Gastroesophageal sphincter (tissue), 4 donors: ENCODE data around the gene DICER1. TPM values are rescaled to one million over a fixed set of nuclear protein-coding genes. Genes with fewer than 3 reads are reported as not detected.
A peak's percentile ranks its signal among the peaks of the same experiment; 100 is the strongest.
"Not testable (repeated sequence)": the region's sequence is repeated elsewhere in the genome, so short reads cannot be mapped to it uniquely, and the experiment has no call there.

Experiments used
- ATAC-seq: fragments of 150-250 bp; one replicate; pipeline ENCODE4 v1.9.1; 2016; ENCODE audit warnings: mild to moderate bottlenecking, moderate library complexity
- H3K27ac ChIP-seq, 4 donors: fragments of 200-600 bp; sonication (generic) in 3 of 4; 1 replicate in 3 of 4; 2 replicates in 1 of 4; pipeline ENCODE4 v1.5.1; 2016 to 2019
- H3K27me3 ChIP-seq: fragments of 200-600 bp; sonication (generic); one replicate; pipeline ENCODE4 v1.5.1; 2019
- H3K36me3 ChIP-seq, 2 donors: fragments of 200-600 bp; sonication (generic); one replicate each; pipeline ENCODE4 v1.5.1; 2019; ENCODE audit warnings: control low read depth in 1 of 2
- H3K4me1 ChIP-seq, 3 donors: fragments of 200-600 bp; sonication (generic); 1 replicate in 2 of 3; 2 replicates in 1 of 3; pipeline ENCODE4 v1.5.1; 2016 to 2019; ENCODE audit warnings: control low read depth in 2 of 3
- H3K4me3 ChIP-seq, 2 donors: fragments of 200-600 bp; sonication (generic); one replicate each; pipeline ENCODE4 v1.5.1; 2019; ENCODE audit warnings: mild to moderate bottlenecking in 1 of 2, moderate library complexity in 1 of 2
- H3K9me3 ChIP-seq, 3 donors: fragments of 200-600 bp; sonication (generic); one replicate each; pipeline ENCODE4 v1.5.1; 2017 to 2019; ENCODE audit warnings: control low read depth in 2 of 3
- EP300 ChIP-seq: sonication (generic); formaldehyde crosslinking; IDR thresholded peaks from one replicate; pipeline ENCODE4 v1.6.1; 2017; ENCODE audit warnings: antibody characterized with exemption, mild to moderate bottlenecking
- POLR2A ChIP-seq, 2 donors: fragments of 450-650 bp; IDR thresholded peaks; one replicate each; pipeline ENCODE4 v1.6.1; 2017; ENCODE audit warnings: antibody characterized with exemption in 2 of 2, mild to moderate bottlenecking in 2 of 2, moderate library complexity in 1 of 2
- POLR2AphosphoS5 ChIP-seq: sonication (generic); formaldehyde crosslinking; IDR thresholded peaks from one replicate; pipeline ENCODE4 v1.6.1; 2017; ENCODE audit warnings: antibody characterized with exemption
- WGBS, 2 donors: methylation state at CpG; one replicate each; pipeline ENCODE4 v1.1.5; 2018; ENCODE audit warnings: low coverage in 1 of 2; 5-methylcytosine and 5-hydroxymethylcytosine counted together
- total RNA-seq, 4 donors: library from RNA; depleted of rRNA; stranded (reverse); fragments of >200 nt; gene quantifications; one replicate each; pipeline ENCODE4 v1.1.0, GENCODE V29; 2016
- TF ChIP-seq, protein P1 (sequence below), 4 experiments: fragments of 200-600 bp in 2 of 4; fragments of 450-650 bp in 2 of 4; sonication (generic) in 1 of 4; IDR thresholded peaks; one replicate each; pipeline ENCODE4 v1.5.1; 2017 to 2019; ENCODE audit warnings: antibody characterized with exemption in 4 of 4, mild to moderate bottlenecking in 2 of 4, moderate library complexity in 2 of 4

The DICER1 gene
- total RNA-seq, 4 donors from 2014 or later: 57.5 to 74.9 (median 68.6) TPM

DNA sequence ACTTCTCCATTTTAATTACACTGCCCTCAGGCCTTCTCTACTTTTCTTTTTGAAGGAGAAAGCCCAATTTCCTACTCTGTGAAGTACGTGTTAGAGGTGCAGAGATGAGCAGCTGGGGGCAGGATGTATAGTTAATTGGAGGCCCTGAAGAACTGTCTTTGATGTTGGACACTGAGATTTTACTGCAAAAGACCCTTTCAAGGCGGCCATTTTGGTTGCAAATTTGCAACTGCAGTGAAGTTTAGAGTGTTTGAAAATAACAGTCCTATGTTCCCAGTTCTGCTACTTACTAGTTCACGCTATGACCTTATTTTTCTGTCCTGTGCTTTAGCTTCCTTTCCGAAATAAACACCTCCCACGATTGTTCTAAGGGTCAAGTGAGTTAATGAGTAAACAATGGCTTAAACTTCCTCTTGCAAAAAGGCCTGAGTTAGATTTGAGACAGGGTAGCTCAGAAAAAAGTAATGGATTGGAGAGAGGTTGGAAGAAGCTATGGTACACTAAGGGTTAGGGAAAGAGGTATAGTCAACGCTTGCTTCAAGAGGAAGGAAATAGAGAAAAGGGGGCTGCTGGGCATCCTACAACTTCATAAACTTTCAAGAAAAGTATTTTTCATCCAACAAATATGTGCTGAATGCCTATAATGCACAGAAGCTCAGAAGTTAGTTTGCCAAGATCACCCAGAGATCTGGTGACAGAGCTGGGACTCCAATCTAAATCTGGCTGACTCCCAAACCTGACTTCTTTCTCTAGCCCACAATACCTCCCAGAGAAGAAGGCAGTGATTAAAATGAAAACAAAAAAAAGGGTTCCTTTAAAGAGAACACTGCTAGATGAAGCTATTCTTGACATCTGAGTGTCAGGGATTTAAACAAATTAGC, 26.4 kb upstream of the DICER1 start:
- Histone ChIP-seq H3K4me3 (no peak overlapping the region), H3K27me3 (no peaks in the 10 kb centered on the region), H3K27ac (peak overlapping the region; percentile 10 to 67 (median 66)), H3K36me3 (peaks cover 0 to 17% of the 10 kb centered on the region in 2 donors), H3K4me1 (peaks cover 0 to 30% (median 18%) of the 10 kb centered on the region in 3 donors), H3K9me3 (no peaks in the 10 kb centered on the region)
- WGBS, 2 donors: 53 to 67% methylated on average over 5 to 6 of the region's 6 CpGs
- ATAC-seq: no peak
- no peak for TF ChIP-seq POLR2AphosphoS5
- TF ChIP-seq, protein P1, sequence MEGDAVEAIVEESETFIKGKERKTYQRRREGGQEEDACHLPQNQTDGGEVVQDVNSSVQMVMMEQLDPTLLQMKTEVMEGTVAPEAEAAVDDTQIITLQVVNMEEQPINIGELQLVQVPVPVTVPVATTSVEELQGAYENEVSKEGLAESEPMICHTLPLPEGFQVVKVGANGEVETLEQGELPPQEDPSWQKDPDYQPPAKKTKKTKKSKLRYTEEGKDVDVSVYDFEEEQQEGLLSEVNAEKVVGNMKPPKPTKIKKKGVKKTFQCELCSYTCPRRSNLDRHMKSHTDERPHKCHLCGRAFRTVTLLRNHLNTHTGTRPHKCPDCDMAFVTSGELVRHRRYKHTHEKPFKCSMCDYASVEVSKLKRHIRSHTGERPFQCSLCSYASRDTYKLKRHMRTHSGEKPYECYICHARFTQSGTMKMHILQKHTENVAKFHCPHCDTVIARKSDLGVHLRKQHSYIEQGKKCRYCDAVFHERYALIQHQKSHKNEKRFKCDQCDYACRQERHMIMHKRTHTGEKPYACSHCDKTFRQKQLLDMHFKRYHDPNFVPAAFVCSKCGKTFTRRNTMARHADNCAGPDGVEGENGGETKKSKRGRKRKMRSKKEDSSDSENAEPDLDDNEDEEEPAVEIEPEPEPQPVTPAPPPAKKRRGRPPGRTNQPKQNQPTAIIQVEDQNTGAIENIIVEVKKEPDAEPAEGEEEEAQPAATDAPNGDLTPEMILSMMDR (IDR thresholded peaks at IDR 0.05): no peak
- TF ChIP-seq POLR2A (IDR thresholded peaks at IDR 0.05): no peak
- TF ChIP-seq EP300: no peak

DNA sequence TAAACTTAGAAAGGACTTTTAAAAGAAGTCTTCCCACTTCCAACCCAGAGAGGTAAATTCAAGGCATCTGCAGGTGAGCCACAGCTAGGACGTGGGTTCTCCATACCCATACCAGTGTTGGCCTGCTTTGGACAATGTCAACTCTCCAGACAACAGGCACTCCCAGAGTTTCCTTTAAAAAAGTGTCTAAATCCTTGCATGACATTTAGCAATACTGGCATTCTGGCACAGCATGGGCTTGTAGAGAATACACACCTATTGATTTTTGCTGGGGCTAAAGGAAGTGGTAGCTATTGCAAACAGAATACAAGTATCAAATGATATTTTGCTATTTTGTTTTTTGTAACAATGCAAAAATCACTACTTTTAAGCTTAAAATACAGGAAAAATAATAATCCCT, 25.8 kb upstream of the DICER1 start:
- TF ChIP-seq, protein P1 (IDR thresholded peaks at IDR 0.05): no peak
- TF ChIP-seq EP300 (no peak), POLR2A (IDR thresholded peaks at IDR 0.05) (no peak), POLR2AphosphoS5 (no peak)
- Histone ChIP-seq H3K27me3 (no peaks in the 10 kb centered on the region), H3K36me3 (peaks cover 0 to 17% of the 10 kb centered on the region in 2 donors), H3K27ac (peak overlapping the region in 3 of 4 donors; percentile 14 to 67 (median 65)), H3K9me3 (no peaks in the 10 kb centered on the region), H3K4me1 (peaks cover 0 to 30% (median 18%) of the 10 kb centered on the region in 3 donors), H3K4me3 (no peak overlapping the region)
- ATAC-seq: no peak
- WGBS, 2 donors: no CpG with 5 or more reads among the region's 1 CpG

DNA sequence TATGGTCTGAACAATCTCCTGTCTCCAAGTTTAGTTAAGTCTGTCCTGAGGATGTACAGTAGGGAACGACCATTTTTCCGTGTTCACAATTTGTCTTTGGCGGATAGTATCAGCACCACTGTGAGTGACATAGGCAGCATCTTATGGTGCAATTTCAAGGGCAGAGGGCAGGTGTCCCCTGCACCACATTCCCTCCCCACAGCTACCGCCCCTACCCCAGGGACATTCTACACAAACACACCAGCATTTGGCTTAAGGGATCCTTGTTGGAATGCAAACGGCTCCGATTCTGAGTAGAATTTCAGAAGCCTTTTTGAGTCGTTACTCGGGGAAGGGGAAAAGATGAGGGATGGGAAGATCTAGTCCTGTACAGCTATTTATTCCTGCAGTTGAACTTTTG, 25.1 kb upstream of the DICER1 start:
- no peaks in the 10 kb centered on the region for H3K27me3 ChIP-seq
- H3K9me3 ChIP-seq: no peaks in the 10 kb centered on the region
- TF ChIP-seq EP300 (no peak), POLR2AphosphoS5 (no peak), POLR2A (IDR thresholded peaks at IDR 0.05) (no peak)
- TF ChIP-seq, protein P1 (IDR thresholded peaks at IDR 0.05): no peak
- H3K4me3 ChIP-seq: no peak overlapping the region
- H3K36me3 ChIP-seq: peaks cover 0 to 17% of the 10 kb centered on the region in 2 donors
- H3K4me1 ChIP-seq: peaks cover 0 to 30% (median 18%) of the 10 kb centered on the region in 3 donors
- no peak for ATAC-seq
- 58 to 71% methylated on average over 7 to 8 of the region's 8 CpGs for WGBS, 2 donors
- H3K27ac ChIP-seq: peak overlapping the region in 2 of 4 donors; percentile 0 to 12

DNA sequence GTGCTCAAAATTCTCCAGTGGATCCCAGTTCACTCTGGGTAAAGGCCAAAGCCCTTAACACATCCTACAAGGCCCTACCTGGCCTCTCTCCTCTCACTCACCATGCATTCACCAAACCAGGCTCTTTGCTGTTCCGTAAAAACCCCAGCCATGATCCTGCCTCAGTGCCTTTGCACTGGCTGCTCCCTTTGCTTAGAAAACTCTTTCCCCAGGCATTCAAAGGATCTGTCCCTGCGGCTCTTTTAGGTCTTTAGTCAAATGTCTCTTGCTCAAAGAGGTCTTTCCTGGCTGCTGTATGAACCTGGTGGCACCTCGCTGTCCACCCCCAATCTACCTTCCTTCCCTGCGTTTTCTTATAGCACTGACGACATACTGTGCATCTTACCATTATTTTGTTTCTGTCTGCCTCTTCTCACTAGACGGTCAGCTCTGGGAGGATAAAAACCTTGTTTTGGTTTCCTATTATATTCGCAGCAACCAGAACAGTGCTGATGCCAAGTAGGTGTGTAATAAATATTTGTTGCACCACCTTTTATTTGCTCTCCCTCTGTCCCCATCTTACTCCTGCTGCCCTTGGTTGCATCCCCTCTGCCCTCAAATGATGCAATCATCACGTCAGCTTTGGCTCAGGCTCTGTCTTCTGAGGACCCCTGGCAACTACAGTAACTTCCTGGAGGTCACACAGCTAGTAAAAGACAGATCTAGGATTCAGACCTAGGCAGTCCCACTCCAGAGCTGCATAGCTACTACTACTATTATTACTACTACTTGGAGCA, 23.8 kb upstream of the DICER1 start:
- peaks cover 0 to 28% (median 18%) of the 10 kb centered on the region in 3 donors for H3K4me1 ChIP-seq
- no peak overlapping the region for H3K27ac ChIP-seq
- H3K36me3 ChIP-seq: peaks cover 0 to 17% of the 10 kb centered on the region in 2 donors
- H3K9me3 ChIP-seq: no peaks in the 10 kb centered on the region
- 83 to 90% methylated on average over 7 to 8 of the region's 8 CpGs for WGBS, 2 donors
- no peaks in the 10 kb centered on the region for H3K27me3 ChIP-seq
- TF ChIP-seq, protein P1 (IDR thresholded peaks at IDR 0.05): no peak
- TF ChIP-seq POLR2A (IDR thresholded peaks at IDR 0.05): no peak
- no peak for TF ChIP-seq POLR2AphosphoS5
- TF ChIP-seq EP300: no peak
- H3K4me3 ChIP-seq: no peak overlapping the region
- ATAC-seq: no peak

DNA sequence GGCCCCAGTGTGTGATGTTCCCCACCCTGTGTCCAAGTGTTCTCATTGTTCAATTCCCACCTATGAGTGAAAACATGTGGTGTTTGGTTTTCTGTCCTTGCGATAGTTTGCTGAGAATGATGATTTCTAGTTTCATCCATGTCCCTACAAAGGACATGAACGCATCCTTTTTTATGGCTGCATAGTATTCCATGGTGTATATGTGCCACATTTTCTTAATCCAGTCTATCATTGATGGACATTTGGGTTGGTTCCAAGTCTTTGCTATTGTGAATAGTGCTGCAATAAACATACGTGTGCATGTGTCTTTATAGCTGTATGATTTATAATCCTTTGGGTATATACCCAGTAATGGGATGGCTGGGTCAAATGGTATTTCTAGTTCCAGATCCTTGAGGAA, 18.3 kb upstream of the DICER1 start:
- not testable (repeated sequence) for H3K9me3 ChIP-seq, H3K4me1 ChIP-seq, H3K27ac ChIP-seq, H3K4me3 ChIP-seq, H3K27me3 ChIP-seq, ATAC-seq
- WGBS, 2 donors: 100% methylated on average over 1 to 2 of the region's 3 CpGs
- H3K36me3 ChIP-seq: peaks cover 0 to 14% of the 10 kb centered on the region in 2 donors
